Adrenal gland (tissue), 5 donors: ENCODE results near the gene ZNF827.

Experiments
- POLR2A ChIP-seq, 2 donors: fragments of 450-650 bp; IDR thresholded peaks; one replicate each; pipeline ENCODE4 v1.6.1; 2017; ENCODE audit warnings: antibody characterized with exemption in 2 of 2, mild to moderate bottlenecking in 2 of 2, moderate library complexity in 1 of 2
- TF ChIP-seq, protein P1 (sequence below), 6 experiments: fragments of 450-650 bp in 4 of 6; fragments of 200-600 bp in 2 of 6; sonication (generic) in 1 of 6; IDR thresholded peaks; 1 replicate in 5 of 6; 2 replicates in 1 of 6; pipeline versions ENCODE4 v1.5.1 to v1.8.0; 2016 to 2021; ENCODE audit warnings: antibody characterized with exemption in 6 of 6, mild to moderate bottlenecking in 2 of 6, moderate library complexity in 1 of 6
- donor health status: DM: no; HTN: no; CAD: no.

DNA sequence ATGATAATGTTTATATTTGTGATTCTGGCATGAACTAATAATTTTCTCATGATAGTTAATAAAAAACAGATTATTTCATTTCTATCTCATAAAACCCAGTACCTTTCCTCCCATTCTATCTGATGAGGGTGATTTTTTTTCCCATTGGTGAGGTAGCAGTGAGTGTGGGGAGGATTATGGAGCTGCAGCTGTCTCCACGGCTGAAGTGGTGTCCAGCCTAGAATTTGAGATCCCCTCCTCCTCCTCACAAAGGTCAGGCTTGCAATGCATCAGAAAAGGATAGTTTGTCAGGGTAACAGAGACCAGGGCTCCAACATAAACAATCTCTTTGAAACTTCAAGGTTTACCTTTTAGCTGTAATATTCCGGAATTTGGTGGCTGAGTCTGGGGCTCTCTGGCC is 197.8 kb downstream of the ZNF827 start:
- TF ChIP-seq, protein P1, sequence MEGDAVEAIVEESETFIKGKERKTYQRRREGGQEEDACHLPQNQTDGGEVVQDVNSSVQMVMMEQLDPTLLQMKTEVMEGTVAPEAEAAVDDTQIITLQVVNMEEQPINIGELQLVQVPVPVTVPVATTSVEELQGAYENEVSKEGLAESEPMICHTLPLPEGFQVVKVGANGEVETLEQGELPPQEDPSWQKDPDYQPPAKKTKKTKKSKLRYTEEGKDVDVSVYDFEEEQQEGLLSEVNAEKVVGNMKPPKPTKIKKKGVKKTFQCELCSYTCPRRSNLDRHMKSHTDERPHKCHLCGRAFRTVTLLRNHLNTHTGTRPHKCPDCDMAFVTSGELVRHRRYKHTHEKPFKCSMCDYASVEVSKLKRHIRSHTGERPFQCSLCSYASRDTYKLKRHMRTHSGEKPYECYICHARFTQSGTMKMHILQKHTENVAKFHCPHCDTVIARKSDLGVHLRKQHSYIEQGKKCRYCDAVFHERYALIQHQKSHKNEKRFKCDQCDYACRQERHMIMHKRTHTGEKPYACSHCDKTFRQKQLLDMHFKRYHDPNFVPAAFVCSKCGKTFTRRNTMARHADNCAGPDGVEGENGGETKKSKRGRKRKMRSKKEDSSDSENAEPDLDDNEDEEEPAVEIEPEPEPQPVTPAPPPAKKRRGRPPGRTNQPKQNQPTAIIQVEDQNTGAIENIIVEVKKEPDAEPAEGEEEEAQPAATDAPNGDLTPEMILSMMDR (IDR thresholded peaks at IDR 0.05), result no peak
- no peak for TF ChIP-seq POLR2A (IDR thresholded peaks at IDR 0.05)
